Fibroblast of lung (primary cell): Measurements from ENCODE around the gene PGAP2. TPM values are rescaled to one million over a fixed set of nuclear protein-coding genes. Genes with fewer than 3 reads are reported as not detected.
A peak's percentile ranks its signal among the peaks of the same experiment; 100 is the strongest.
"Not testable (repeated sequence)": the region's sequence is repeated elsewhere in the genome, so short reads cannot be mapped to it uniquely, and the experiment has no call there.

Source experiments
- DNase-seq, 2 donors: peaks; one replicate each; pipeline versions ENCODE4 v3.0.0 to v3.0.0-alpha.2; 2010; ENCODE audit warnings: low read depth in 2 of 2
- H2AFZ ChIP-seq: 2 replicates; pipeline ENCODE4 v1.5.1; 2012; ENCODE audit warnings: low read length, control low read depth, inconsistent platforms
- H3K27ac ChIP-seq: 2 replicates; pipeline ENCODE4 v1.5.1; 2011; ENCODE audit warnings: low read length, control low read depth; ENCODE audit not compliant: insufficient read depth
- H3K27me3 ChIP-seq: 2 replicates; pipeline ENCODE4 v1.5.1; 2011; ENCODE audit warnings: mild to moderate bottlenecking, low read length; ENCODE audit not compliant: control insufficient read depth, insufficient read depth
- H3K36me3 ChIP-seq: 2 replicates; pipeline ENCODE4 v1.5.1; 2011; ENCODE audit warnings: low read length; ENCODE audit not compliant: control insufficient read depth, insufficient read depth
- H3K4me1 ChIP-seq: 2 replicates; pipeline ENCODE4 v1.5.1; 2011; ENCODE audit warnings: low read length; ENCODE audit not compliant: control insufficient read depth, insufficient read depth; ENCODE audit errors: extremely low read depth
- H3K4me2 ChIP-seq: 2 replicates; pipeline ENCODE4 v1.5.1; 2011; ENCODE audit warnings: low read length, control low read depth; ENCODE audit not compliant: insufficient read depth; ENCODE audit errors: extremely low read depth
- H3K4me3 ChIP-seq, 4 experiments: fragments of 200-600 bp in 1 of 4; sonication (generic) in 1 of 4; replicated peaks in 1 of 4; 2 replicates each; pipeline ENCODE4 v1.5.1; 2011 to 2016; ENCODE audit warnings: low read length in 4 of 4, low read depth in 3 of 4, mild to moderate bottlenecking in 3 of 4, control low read depth in 2 of 4, inconsistent platforms in 1 of 4, mixed read lengths in 1 of 4; ENCODE audit not compliant: insufficient read depth in 1 of 4; ENCODE audit errors: control extremely low read depth in 1 of 4
- H3K79me2 ChIP-seq: 2 replicates; pipeline ENCODE4 v1.5.1; 2012; ENCODE audit warnings: mild to moderate bottlenecking, low read length, inconsistent platforms; ENCODE audit not compliant: control insufficient read depth, insufficient read depth
- H3K9ac ChIP-seq: 2 replicates; pipeline ENCODE4 v1.5.1; 2011; ENCODE audit warnings: mild to moderate bottlenecking, low read length, control low read depth; ENCODE audit not compliant: insufficient read depth
- H3K9me3 ChIP-seq: 2 replicates; pipeline ENCODE4 v1.5.1; 2012; ENCODE audit warnings: low read depth, low read length; ENCODE audit not compliant: control insufficient read depth, insufficient read depth
- H4K20me1 ChIP-seq: 2 replicates; pipeline ENCODE4 v1.5.1; 2011; ENCODE audit warnings: low read length; ENCODE audit not compliant: control insufficient read depth, insufficient read depth; ENCODE audit errors: extremely low read depth
- CTCF ChIP-seq, 2 donors: IDR thresholded peaks in 1 of 2; conservative IDR thresholded peaks in 1 of 2; 1 replicate in 1 of 2; 2 replicates in 1 of 2; pipeline ENCODE4 v1.5.1; 2011 to 2012; ENCODE audit warnings: low read length in 2 of 2, control low read depth in 1 of 2, inconsistent platforms in 1 of 2, low read depth in 1 of 2, mild to moderate bottlenecking in 1 of 2
- EZH2 ChIP-seq: IDR thresholded peaks from 2 replicates; pipeline ENCODE4 v1.5.1; 2012; ENCODE audit warnings: low read length, control low read depth, mild to moderate bottlenecking; ENCODE audit errors: missing control alignments
- polyA plus RNA-seq, 2 donors: library from polyadenylated mRNA; depleted of rRNA in 1 of 2; stranded (reverse) in 1 of 2; unstranded in 1 of 2; fragments of >200 nt; gene quantifications; 2 replicates each; pipeline ENCODE4 v1.2.1, GENCODE V29; 2011 to 2012; ENCODE audit warnings: missing spikeins in 1 of 2
- total RNA-seq: library from RNA; depleted of rRNA; stranded (reverse); fragments of >200 nt; gene quantifications from 2 replicates; pipeline ENCODE4 v1.2.1, GENCODE V29; 2014

Gene PGAP2
- total and polyA plus RNA-seq, 2 donors (not counting 1 experiment from before 2014, with no cell fraction given): 12.4 to 12.8 TPM

DNA sequence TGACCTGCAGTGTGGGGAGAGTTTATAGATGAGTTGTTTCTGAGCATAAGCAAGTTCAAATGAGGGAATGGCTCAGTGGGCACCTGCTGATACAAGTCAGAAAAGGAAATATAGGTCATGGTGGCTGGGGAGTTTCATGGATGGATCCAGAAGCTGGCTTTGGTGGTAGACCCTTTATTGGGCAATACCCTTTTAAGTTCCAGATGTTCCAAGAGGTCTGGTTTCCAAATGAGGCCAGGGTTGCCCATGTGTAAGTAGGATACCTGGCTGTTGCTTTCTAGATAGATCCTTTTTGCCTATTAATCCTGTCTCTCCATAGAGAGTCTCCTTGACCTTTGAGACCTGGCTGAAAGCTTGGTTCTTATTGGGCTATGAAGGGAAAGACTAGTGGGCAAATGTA, 49.3 kb downstream of the PGAP2 start:
- TF ChIP-seq CTCF (conservative IDR thresholded peaks at IDR 0.05 in 1 of 2, IDR thresholded peaks at IDR 0.05 in 1 of 2; ENCODE audit: low read depth in 1 of 2, low read length in 2 of 2) (no peak), EZH2 (no peak)
- Histone ChIP-seq H3K4me2 (peak overlapping the region; percentile 40), H3K36me3 (no peaks in the 10 kb centered on the region), H3K27me3 (no peaks in the 10 kb centered on the region), H3K79me2 (peaks cover 7% of the 10 kb centered on the region), H3K9ac (no peak overlapping the region), H3K4me3 (no peak overlapping the region), H3K4me1 (peaks cover 3% of the 10 kb centered on the region), H3K9me3 (no peaks in the 10 kb centered on the region), H4K20me1 (no peaks in the 10 kb centered on the region), H3K27ac (no peak overlapping the region), H2AFZ (no peak overlapping the region)
- no peak for DNase-seq

GRCh38 chr11:3859373-3859881, 51.1 kb downstream of the PGAP2 start:
- no peak overlapping the region for H3K4me2 ChIP-seq
- no peak overlapping the region for H2AFZ ChIP-seq
- TF ChIP-seq CTCF (conservative IDR thresholded peaks at IDR 0.05 in 1 of 2, IDR thresholded peaks at IDR 0.05 in 1 of 2; ENCODE audit: low read depth in 1 of 2, low read length in 2 of 2): no peak
- no peak for TF ChIP-seq EZH2
- H3K27ac ChIP-seq: no peak overlapping the region
- H4K20me1 ChIP-seq: no peaks in the 10 kb centered on the region
- no peak overlapping the region for H3K4me3 ChIP-seq
- DNase-seq: no peak
- H3K79me2 ChIP-seq: peaks cover 7% of the 10 kb centered on the region
- no peaks in the 10 kb centered on the region for H3K36me3 ChIP-seq
- no peaks in the 10 kb centered on the region for H3K27me3 ChIP-seq
- H3K4me1 ChIP-seq: peaks cover 3% of the 10 kb centered on the region
- no peaks in the 10 kb centered on the region for H3K9me3 ChIP-seq
- no peak overlapping the region for H3K9ac ChIP-seq

DNA sequence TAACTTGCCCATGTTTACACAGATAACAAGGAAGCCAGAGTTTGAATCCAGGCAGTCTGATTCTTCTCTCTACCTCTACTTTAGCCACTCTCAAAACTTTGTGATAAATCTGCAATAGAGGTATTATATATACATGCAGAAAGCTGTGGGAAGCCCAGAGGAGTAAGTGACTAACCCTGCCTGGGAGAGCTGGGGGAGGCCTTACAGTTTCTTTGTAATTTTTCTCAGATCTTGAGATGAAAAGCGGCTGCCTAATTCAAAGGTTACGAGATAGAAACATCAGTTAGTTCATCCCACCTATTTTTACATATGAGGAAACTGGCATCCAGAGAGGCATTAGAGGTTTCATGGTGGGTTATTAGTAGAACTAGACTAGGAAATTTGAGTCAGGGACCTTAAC, 52.0 kb downstream of the PGAP2 start:
- no peak overlapping the region for H3K4me2 ChIP-seq
- no peaks in the 10 kb centered on the region for H3K9me3 ChIP-seq
- DNase-seq: no peak
- no peaks in the 10 kb centered on the region for H3K36me3 ChIP-seq
- H3K27me3 ChIP-seq: no peaks in the 10 kb centered on the region
- peaks cover 7% of the 10 kb centered on the region for H3K79me2 ChIP-seq
- H4K20me1 ChIP-seq: no peaks in the 10 kb centered on the region
- H3K4me1 ChIP-seq: no peaks in the 10 kb centered on the region
- H2AFZ ChIP-seq: no peak overlapping the region
- no peak overlapping the region for H3K27ac ChIP-seq
- no peak overlapping the region for H3K4me3 ChIP-seq
- TF ChIP-seq EZH2 (no peak), CTCF (conservative IDR thresholded peaks at IDR 0.05 in 1 of 2, IDR thresholded peaks at IDR 0.05 in 1 of 2; ENCODE audit: low read depth in 1 of 2, low read length in 2 of 2) (no peak)
- H3K9ac ChIP-seq: no peak overlapping the region

GRCh38 chr11:3860898-3861393, 52.6 kb downstream of the PGAP2 start:
- H3K4me1 ChIP-seq: not testable (repeated sequence)

More at GRCh38 chr11:3860898-3861393, 52.6 kb downstream of the PGAP2 start:
- H3K79me2 ChIP-seq, H3K4me3 ChIP-seq, H2AFZ ChIP-seq, H3K27ac ChIP-seq, H3K36me3 ChIP-seq, DNase-seq, H3K9ac ChIP-seq, H3K9me3 ChIP-seq, H3K4me2 ChIP-seq, H4K20me1 ChIP-seq, H3K27me3 ChIP-seq: not testable (repeated sequence)
